ENCODE results near the gene PTRH1. TPM values are rescaled to one million over a fixed set of nuclear protein-coding genes. Genes with fewer than 3 reads are reported as not detected.

Gene PTRH1
- polyA plus RNA-seq, 3 donors from 2014 or later: 36.6 to 40.6 (median 39.7) TPM

DNA sequence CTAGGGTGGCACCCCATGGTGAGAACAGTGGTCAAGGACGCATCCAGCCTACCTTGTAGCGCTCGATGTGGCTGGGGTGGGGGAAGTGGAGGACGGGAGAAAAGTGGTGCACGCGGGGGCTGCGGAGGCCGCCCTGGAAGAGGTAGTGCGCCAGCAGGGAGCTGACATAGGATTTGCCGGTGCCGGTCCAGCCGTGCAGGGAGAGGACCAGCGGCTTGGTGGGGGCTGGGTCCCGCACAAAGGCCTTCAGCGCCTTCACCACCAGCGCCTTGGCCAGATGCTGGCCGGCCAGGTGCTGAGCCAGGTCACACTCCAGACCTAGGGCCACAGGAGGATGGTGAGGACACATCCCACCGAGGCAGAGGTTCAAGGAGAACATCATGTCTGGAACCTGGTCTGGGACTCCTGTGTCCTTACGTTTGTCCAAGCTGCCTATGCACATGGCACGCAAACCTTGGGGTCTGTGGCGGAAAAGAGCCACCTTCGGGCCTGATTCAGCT lies 18.8 kb upstream of the PTRH1 start:
- no peaks in the 10 kb centered on the region for H3K9me3 Mint-ChIP-seq
- H3K36me3 Mint-ChIP-seq: peaks cover 6 to 9% (median 7%) of the 10 kb centered on the region in 3 donors
- H3K27ac Mint-ChIP-seq: peak overlapping the region; percentile 82 to 95 (median 88)
- H3K27me3 Mint-ChIP-seq (ENCODE audit: low read depth in 3 of 3): peaks cover 4 to 8% (median 5%) of the 10 kb centered on the region in 3 donors
- peak overlapping the region; percentile 84 to 92 (median 90) for H3K4me3 Mint-ChIP-seq
- peaks cover 17 to 21% of the 10 kb centered on the region in 2 donors for H3K4me1 Mint-ChIP-seq
- DNase-seq: no peak

DNA sequence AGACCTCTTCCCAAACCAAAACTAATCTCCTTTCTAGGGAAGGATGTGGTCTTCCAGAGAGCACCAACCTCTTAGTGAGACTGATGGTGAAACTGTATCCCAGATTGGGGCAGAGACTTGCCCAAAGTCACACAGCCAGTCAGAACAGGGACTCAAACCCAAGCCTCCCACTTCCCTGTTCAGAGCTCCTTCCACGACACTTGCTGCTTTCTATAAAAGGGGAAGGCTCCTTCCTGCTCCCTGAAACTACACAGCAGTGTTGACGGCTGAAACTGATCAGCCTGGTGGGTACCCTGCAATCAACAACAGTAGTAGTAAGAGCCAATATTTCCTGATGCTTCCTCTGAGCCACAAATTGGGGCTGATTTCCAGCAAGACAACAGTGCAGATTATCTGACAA lies 18.2 kb upstream of the PTRH1 start:
- peaks cover 5 to 8% (median 5%) of the 10 kb centered on the region in 3 donors for H3K27me3 Mint-ChIP-seq (ENCODE audit: low read depth in 3 of 3)
- no peak for DNase-seq
- H3K4me1 Mint-ChIP-seq: peaks cover 17 to 21% of the 10 kb centered on the region in 2 donors
- peaks cover 6 to 7% (median 7%) of the 10 kb centered on the region in 3 donors for H3K36me3 Mint-ChIP-seq
- H3K27ac Mint-ChIP-seq: peak overlapping the region; percentile 66 to 95 (median 78)
- H3K9me3 Mint-ChIP-seq: no peaks in the 10 kb centered on the region
- H3K4me3 Mint-ChIP-seq: peak overlapping the region in 3 of 5 donors; percentile 1 to 51 (median 41)

DNA sequence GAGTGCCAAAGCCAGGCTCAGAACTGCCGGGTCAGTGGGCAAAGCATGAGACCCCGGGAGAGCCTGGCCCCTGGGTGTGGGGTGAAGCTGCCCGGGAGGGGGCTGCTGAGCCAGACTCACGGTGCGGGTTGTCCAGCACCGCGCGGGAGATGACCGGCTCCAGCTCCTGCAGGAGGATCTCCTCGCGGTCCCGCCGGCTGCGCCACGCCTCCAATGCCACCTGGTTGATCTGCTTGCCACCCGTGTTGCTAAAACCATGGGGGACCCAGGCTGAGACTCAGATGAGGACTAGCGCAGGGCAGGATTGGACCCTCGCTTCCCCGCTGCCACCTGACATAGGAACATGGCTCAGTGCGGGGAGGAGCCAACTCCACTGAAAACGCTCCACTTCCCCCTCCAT lies 17.0 kb upstream of the PTRH1 start:
- Mint-ChIP-seq H3K36me3 (no peaks in the 10 kb centered on the region), H3K4me1 (peaks cover 17 to 21% of the 10 kb centered on the region in 2 donors), H3K4me3 (no peak overlapping the region), H3K27me3 (ENCODE audit: low read depth in 3 of 3) (peaks cover 5 to 8% (median 5%) of the 10 kb centered on the region in 3 donors), H3K27ac (peak overlapping the region in 3 of 6 donors; percentile 41 to 82 (median 72)), H3K9me3 (no peaks in the 10 kb centered on the region)
- DNase-seq: no peak

DNA sequence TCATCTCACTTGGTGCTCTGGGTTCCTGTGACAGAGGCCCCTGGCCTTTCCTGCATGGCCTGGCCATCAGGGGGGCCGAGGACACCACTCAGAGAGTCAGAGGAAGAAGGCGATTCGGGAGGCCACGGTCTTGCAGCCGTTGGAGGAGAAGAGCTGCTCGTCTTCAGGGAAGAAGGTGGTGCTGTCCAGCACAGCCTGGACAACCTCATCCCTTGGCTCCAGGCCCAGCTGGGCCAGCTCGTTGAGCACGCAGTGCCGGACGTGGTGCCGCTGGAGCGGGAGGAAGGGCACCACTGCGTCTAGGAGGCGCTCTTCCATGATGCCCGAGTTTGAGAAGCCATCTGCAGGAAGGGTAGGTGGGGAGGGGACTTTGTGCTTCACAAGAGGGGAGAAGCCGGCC lies 16.5 kb upstream of the PTRH1 start:
- Mint-ChIP-seq H3K27ac (no peak overlapping the region), H3K9me3 (no peaks in the 10 kb centered on the region)

DNA sequence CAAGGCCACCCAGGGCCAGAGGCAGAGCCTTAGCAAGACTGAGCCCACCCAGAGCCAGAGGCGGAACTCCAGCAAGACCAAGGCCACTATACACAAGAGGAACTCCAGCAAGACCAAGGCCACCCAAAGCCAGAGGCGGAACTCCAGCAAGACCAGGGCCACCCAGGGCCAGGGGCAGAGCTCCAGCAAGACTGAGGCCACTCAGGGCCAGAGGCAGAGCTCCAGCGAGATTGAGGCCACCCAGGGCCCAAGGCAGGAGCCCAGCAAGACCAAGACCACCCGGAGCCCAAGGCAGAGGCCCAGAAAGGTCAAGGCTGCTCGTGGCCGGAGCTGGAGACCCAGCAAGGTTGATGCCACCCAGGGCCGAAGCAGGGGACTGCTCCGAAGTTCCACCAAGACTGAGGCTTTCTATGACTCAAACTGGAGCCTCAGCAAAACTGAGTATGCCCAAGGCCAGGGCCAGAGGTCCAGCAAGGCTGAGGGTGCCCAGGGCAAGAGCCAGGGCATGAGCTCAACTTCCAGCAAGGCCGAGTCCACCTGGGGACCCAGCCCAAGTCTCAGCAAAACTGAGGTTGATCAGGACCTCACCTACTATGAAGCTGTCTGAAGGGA lies 15.4 kb upstream of the PTRH1 start:
- Mint-ChIP-seq H3K27ac (peak overlapping the region in 1 of 6 donors; percentile 69), H3K9me3 (no peaks in the 10 kb centered on the region), H3K36me3 (no peaks in the 10 kb centered on the region), H3K27me3 (ENCODE audit: low read depth in 3 of 3) (peaks cover 5 to 9% (median 5%) of the 10 kb centered on the region in 3 donors), H3K4me1 (peaks cover 17 to 19% of the 10 kb centered on the region in 2 donors), H3K4me3 (no peak overlapping the region)
- no peak for DNase-seq

More for the DNA sequence above, 16.5 kb upstream of the PTRH1 start:
- Mint-ChIP-seq H3K4me1 (peaks cover 17 to 21% of the 10 kb centered on the region in 2 donors), H3K4me3 (no peak overlapping the region), H3K36me3 (no peaks in the 10 kb centered on the region), H3K27me3 (ENCODE audit: low read depth in 3 of 3) (peaks cover 5 to 8% (median 5%) of the 10 kb centered on the region in 3 donors)
- DNase-seq: no peak

DNA sequence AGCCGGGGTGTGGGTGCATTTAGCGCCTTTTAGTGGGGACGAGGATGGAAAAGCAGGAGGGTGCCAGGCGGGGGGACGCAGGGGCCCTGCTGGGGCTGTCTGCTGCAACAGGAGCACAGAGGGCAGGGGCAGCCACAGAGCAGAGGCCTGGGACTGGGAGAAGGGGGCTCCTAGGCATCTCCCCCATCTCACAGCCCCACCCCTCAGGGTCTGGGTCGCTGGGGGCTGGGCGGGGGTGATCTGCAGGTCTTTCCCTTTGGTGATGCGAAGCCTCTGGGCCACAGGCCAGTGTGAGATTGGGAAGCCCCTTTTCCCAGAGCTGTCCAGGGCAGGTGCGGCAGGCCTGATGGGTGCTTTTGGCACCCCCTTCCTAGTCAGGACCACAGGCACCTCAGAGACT lies 14.8 kb upstream of the PTRH1 start:
- no peaks in the 10 kb centered on the region for H3K36me3 Mint-ChIP-seq
- H3K4me1 Mint-ChIP-seq: peaks cover 12% of the 10 kb centered on the region in 2 donors
- no peaks in the 10 kb centered on the region for H3K9me3 Mint-ChIP-seq
- no peak for DNase-seq
- H3K27ac Mint-ChIP-seq: no peak overlapping the region
- no peak overlapping the region for H3K4me3 Mint-ChIP-seq
- peaks cover under 1 to 6% (median 4%) of the 10 kb centered on the region in 3 donors for H3K27me3 Mint-ChIP-seq (ENCODE audit: low read depth in 3 of 3)

DNA sequence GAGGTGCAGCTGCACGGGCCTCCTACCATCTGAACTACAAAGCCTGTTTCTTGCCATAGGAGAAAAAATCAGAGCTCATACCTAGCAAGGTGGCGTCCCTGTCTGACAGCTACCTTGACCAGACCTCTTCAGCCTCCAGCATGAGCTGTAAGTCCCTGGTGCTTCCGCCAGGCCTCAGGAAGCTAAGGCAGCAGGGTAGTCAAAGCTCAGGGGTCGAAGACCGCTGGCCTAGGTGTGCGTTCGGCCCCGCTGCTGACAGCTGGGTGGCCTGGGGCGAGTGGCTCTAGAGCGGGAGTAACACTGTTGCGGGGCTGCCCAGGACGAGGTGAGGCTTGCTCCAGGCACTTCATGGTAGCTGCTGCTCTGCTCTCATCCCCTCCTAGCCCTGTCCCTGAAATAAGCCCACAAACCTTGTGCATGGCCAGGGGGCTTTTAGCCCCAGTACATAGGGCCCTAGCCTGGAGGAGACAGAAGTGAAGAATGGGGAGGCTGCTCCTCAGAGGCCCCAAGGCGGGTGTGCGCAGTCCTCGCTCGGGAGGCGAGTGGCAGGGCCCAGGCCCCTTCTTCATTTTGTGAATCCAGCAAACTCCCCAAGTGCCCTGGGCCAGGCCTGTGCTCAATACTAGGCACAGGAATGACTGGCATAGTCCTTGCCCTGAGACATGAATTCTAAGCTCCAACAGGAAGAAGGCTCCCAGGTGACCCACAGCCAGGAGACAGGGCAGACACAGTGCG lies 14.2 kb upstream of the PTRH1 start:
- DNase-seq: no peak

DNA sequence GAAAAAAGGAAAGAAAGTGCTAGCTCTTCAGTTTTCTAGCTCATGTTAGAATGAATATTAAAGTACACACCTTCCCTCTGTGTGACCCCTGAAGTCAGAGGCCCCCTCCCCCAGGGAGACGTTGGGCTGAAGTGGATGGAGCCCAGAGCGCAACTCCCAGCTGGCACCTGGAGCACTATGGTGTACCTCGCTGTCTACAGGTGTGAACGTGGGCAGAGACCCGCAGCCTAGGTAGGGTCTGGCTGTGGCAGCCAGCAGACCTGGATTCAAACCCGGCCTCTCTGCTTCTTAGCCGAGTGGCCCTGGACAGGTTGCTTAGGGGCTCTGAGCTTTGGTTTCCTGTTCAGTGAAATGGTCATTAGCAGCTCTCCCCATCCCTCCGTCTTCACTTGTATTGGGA lies 13.3 kb upstream of the PTRH1 start:
- H3K27ac Mint-ChIP-seq: no peak overlapping the region

More for the DNA sequence above, 14.2 kb upstream of the PTRH1 start:
- Mint-ChIP-seq H3K4me1 (peaks cover 11% of the 10 kb centered on the region in 2 donors), H3K27ac (peak overlapping the region in 2 of 6 donors; percentile 17 to 49), H3K27me3 (ENCODE audit: low read depth in 3 of 3) (peaks cover 0 to 4% (median 3%) of the 10 kb centered on the region in 3 donors), H3K36me3 (no peaks in the 10 kb centered on the region), H3K4me3 (no peak overlapping the region), H3K9me3 (no peaks in the 10 kb centered on the region)

DNA sequence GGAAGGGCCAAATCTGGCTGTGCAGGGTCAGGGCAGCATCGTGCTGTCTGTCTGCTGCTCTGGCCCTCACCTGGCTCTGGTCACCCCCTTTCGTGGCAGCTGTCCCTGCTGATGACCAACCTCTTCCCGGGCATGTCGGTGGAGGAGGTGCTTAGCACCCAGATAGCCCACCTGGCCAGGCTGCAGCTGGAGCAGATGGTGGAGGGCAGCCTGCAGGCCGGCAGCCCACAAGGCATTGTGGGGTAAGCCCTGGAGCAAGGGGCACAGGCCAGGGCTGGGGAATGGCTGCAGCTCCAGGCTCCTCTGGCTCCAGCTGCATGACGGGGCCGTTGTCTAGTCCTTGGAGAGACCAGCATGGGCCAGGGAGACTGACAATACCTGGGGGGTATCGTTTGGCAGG lies 11.4 kb upstream of the PTRH1 start:
- Mint-ChIP-seq H3K9me3 (no peaks in the 10 kb centered on the region), H3K36me3 (no peaks in the 10 kb centered on the region), H3K27ac (no peak overlapping the region), H3K4me1 (no peaks in the 10 kb centered on the region), H3K4me3 (no peak overlapping the region), H3K27me3 (ENCODE audit: low read depth in 3 of 3) (peaks cover 0 to 3% (median 1%) of the 10 kb centered on the region in 3 donors)
- no peak for DNase-seq

More for the DNA sequence above, 13.3 kb upstream of the PTRH1 start:
- Mint-ChIP-seq H3K36me3 (no peaks in the 10 kb centered on the region), H3K9me3 (no peaks in the 10 kb centered on the region), H3K4me1 (peaks cover 3 to 4% of the 10 kb centered on the region in 2 donors), H3K27me3 (ENCODE audit: low read depth in 3 of 3) (peaks cover 0 to 5% (median 1%) of the 10 kb centered on the region in 3 donors), H3K4me3 (no peak overlapping the region)
- no peak for DNase-seq

DNA sequence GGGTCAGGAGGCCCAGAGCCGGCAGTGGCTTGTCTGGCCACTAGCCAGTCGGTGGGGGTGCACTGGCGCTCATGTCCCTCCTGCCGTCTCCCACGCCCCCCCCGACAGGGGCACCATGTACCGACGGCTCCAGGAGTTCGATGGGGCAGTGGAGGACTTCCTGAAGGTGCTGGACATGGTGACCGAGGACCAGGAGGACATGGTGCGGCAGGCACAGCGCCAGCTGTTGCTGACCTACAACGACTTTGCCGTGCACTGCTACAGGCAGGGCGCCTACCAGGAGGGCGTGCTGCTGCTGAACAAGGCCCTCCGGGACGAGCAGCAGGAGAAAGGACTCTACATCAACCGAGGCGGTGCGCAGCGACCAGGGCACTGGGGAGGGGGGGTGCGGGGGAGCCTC lies 8.5 kb upstream of the PTRH1 start:
- Mint-ChIP-seq H3K27ac (no peak overlapping the region), H3K36me3 (no peaks in the 10 kb centered on the region), H3K4me3 (no peak overlapping the region), H3K4me1 (peaks cover 13 to 19% of the 10 kb centered on the region in 2 donors), H3K9me3 (no peaks in the 10 kb centered on the region), H3K27me3 (ENCODE audit: low read depth in 3 of 3) (peaks cover 2 to 3% (median 2%) of the 10 kb centered on the region in 3 donors)
- DNase-seq: no peak

DNA sequence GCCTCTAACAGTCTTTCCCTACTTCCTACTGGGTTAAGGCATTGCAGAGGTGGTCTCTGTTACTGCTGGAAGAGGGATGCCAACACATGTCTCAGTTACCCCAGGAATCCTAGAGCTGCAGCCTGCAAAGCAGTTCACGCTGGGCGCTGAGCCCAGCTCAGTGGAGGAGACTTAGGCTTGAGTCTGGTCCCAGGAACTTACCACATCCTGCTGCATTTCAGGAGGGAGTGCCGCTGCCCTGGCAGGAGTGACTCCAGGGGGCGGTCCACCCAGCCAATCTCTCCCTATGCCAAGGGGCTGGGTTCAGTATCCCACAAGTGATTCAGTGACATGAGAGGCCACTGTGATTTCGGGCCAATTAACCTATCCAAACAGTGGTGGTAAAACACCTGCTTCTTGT lies 8.0 kb upstream of the PTRH1 start:
- no peak for DNase-seq
- peaks cover 2 to 3% (median 2%) of the 10 kb centered on the region in 3 donors for H3K27me3 Mint-ChIP-seq (ENCODE audit: low read depth in 3 of 3)
- no peaks in the 10 kb centered on the region for H3K36me3 Mint-ChIP-seq
- peak overlapping the region in 1 of 5 donors; percentile 29 for H3K4me3 Mint-ChIP-seq
- H3K27ac Mint-ChIP-seq: peak overlapping the region in 1 of 6 donors; percentile 62
- no peaks in the 10 kb centered on the region for H3K9me3 Mint-ChIP-seq
- peaks cover 13 to 19% of the 10 kb centered on the region in 2 donors for H3K4me1 Mint-ChIP-seq

DNA sequence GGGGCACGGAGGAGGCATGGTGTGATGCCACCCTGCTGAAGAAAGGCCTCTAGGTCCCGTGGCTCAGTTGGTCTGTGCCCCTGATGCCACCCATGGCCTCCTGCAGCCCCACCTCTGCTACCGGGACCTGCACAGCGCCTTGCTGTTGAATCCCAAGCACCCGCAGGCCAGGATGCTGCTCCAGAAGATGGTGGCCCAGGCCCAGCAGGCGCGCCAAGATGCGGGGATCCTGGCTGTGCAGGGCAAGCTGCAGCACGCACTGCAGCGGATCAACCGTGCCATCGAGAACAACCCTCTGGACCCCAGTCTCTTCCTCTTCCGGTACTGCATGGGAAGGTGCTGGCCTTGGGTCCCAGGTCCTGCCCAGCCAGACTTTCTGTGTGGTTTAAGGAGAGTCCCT lies 7.5 kb upstream of the PTRH1 start:
- peak overlapping the region in 1 of 5 donors; percentile 29 for H3K4me3 Mint-ChIP-seq
- H3K36me3 Mint-ChIP-seq: no peaks in the 10 kb centered on the region
- H3K9me3 Mint-ChIP-seq: no peaks in the 10 kb centered on the region
- H3K27ac Mint-ChIP-seq: peak overlapping the region in 1 of 6 donors; percentile 62
- no peak for DNase-seq
- H3K4me1 Mint-ChIP-seq: peaks cover 13 to 19% of the 10 kb centered on the region in 2 donors
- peaks cover 2 to 3% (median 2%) of the 10 kb centered on the region in 3 donors for H3K27me3 Mint-ChIP-seq (ENCODE audit: low read depth in 3 of 3)

DNA sequence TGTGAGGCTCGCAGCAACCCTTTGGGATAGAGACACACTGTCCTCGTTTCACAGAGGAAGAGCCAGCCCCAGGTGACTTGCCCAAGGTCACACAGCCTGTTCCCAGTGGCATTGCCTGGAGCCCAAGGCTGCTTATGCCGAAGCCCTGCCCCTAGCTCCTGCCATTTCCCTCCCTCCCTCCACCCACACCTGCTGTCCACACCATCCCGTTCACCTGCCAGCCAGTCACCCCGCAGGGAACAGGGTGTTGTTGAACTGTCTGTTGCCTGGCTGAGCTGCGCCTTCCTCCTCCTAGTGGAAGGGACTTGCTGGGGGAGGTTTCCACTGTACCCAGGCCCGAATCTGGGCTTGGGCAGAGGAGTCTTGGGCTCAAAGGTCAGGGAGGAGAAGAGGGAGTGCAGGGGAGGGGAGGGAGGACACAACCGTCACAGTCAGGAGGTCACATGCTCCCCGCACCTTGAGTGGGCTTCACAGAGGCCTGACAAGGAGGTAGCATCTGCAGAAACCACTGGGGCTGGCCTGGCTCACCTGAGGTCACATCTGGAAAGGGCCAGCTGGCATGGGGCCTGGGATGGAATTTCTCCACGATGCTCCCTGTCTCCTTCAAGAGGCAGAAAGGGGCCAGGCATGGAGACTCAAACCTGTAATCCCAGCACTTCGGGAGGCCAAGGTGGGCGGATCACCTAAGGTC lies 6.7 kb upstream of the PTRH1 start:
- Mint-ChIP-seq H3K27ac (peak overlapping the region in 5 of 6 donors; percentile 17 to 91 (median 60)), H3K4me1 (peaks cover 13 to 19% of the 10 kb centered on the region in 2 donors), H3K4me3 (peak overlapping the region in 2 of 5 donors; percentile 10 to 86), H3K27me3 (ENCODE audit: low read depth in 3 of 3) (peaks cover 2 to 3% (median 2%) of the 10 kb centered on the region in 3 donors), H3K9me3 (no peaks in the 10 kb centered on the region), H3K36me3 (no peaks in the 10 kb centered on the region)
- DNase-seq: no peak
